CD4-positive, alpha-beta T cell treated with Interferon alpha-2 for 1 hour (primary cell): ENCODE measurements around the gene SLCO1B3.
A peak's percentile ranks its signal among the peaks of the same experiment; 100 is the strongest.

Experiments
- DNase-seq, 2 donors: peaks; one replicate each; pipeline ENCODE4 v3.0.0-alpha.2; 2020 to 2022

Gene SLCO1B3

DNA sequence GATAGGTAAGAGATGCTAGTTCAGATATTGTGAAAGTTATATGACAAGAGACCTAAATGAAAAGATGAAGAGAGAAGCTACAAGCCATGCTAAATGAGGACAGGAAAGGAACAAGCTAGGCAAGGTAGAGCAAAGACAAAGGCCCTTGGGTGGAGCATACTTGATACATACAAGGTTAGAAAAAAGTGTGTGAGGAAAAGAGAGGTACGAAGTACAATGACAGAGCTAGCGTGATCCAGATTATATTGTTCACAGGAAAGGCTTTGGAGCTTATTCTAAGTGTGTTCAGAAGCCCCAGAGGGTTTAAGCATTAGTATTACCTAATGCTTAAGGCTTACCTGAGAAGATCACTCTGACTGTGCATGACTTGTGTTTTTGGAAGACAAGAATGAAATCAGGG is 75.0 kb downstream of the SLCO1B3 start:
- no peak for DNase-seq

DNA sequence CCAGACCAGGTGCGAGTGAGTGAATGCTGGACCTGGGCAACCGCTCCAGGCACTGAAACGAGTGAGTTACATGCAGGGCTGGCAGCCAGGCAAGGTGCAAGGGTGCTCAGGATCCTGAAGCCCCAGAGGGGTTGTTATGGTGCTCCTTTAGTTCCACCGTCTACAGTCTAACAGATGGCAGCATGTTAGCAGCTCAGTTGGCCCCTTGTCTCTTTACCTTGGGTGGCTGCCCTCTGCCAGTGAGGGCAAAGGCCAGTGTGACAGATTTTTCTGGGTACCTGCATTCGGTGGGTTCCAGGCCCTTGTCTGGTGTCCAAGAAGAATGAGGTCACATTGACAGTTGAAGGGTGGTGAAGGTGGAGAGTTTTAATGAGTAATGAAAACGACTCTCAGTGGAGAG is 106.8 kb downstream of the SLCO1B3 start:
- DNase-seq, result no peak

DNA sequence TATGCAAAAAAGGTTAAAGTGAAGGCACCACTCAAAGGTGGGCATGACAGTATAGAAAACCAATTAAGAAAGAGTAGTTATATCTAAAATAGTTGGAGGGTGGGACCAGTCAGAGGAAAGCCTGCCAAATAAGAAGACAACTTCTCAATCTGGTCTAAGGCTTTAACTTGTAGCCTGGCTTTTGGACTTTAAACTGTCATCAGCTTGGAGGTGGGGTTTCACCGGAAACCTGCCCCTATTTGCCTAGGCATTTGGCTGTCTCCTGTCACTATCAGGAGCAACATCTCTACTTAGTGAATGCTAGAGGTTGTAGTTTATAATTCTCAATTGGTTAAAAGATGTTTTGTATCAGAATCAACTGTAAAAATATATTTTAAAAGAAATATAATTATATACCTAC is 107.3 kb downstream of the SLCO1B3 start:
- DNase-seq, result no peak

DNA sequence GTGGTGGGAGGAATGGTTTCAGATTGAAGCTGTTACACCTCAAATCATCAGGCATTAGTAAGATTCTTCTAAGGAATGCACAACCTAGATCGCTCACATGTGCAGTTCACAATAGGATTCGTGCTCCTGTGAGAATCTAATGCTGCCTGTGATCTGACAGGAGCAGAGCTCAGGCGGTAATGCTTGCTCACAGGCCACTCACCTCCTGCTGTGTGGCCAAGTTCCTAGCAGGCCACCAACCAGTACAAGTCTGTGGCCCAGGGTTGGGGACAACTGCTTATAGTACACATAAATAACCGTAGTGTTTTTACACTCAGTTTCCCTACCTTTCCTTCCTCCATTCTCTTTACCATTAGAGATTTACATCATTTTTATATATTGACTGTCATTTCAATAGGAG is 121.4 kb downstream of the SLCO1B3 start:
- DNase-seq, result no peak

DNA sequence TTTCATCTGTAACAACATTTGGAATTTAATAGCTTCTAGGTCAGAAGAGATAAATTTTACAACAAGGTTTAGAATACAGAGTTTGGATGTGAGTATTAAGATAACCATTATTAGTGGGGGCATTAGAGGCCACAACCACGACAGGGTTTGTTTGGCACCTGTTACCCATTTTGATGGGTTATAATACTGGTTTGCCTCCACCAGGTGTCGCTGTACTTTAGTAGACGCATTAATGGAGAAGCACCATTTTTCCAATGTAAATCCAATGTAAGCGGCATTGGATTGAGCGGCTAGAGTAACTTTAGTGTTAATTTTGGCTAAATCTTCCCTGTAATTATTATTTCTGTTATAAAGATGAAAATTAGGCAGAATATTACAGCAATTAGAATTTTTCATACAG is 136.2 kb downstream of the SLCO1B3 start:
- peak in 1 of 2 donors; percentile 9 for DNase-seq

DNA sequence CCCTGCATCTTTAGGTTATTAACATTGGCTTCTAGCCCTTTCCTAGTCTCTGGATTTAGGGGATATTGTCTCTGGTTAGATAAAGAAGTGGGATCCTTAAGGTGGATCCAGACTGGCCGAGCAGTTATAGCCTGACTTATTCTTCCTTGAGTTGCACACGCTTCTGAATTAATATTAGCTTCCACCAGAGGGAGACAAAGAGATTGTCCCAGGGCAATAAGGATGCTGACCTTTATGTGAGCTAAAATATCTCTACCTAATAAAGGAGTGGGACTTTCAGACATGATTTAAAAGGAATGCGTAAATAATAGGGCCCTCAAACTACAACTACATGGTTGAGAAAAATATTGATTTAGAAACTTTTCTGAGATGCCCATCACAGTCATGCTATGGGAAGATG is 139.7 kb downstream of the SLCO1B3 start:
- DNase-seq, result peak in 1 of 2 donors; percentile 6

DNA sequence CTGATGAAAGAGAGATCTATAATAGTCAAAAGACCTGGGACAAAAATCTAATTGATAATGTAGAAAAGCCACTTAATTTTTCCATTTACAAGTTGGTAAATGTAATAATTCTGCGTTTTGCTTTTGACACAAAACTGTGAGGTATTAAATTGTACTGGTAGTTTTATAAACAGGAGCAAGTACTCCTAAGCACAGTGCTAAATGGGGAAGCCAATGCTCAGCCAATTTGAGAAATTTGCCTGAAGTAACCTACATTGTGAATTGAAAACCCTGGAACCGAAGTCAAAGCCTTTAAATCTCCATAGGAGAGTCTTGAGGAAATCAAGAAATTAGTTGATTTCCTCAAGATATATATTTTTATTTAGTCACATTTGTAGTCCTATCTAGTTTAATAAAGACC is 152.8 kb downstream of the SLCO1B3 start:
- DNase-seq, result no peak

DNA sequence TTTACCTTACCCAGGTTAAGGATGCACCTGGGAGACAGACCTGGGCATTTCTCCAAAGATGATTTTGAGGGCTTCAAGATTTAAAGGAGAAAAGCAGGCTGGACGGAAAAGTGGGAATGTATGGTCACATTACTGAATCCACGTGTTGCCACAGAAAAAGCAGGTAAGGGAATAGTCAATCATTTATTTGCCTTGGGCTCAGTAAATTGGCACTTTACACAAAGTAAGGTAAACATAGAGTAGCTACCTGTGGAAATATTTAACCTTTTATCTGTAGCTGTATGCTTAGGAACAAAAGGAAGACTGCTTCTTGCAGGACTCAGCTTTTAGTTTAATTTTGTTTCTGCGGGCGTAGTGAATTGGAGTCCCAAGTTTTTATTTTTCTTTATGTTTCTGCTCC is 153.3 kb downstream of the SLCO1B3 start:
- DNase-seq, result no peak
